ENCODE measurements around the gene DCAF17. TPM values are rescaled to one million over a fixed set of nuclear protein-coding genes. Genes with fewer than 3 reads are reported as not detected.

The DCAF17 gene
- total RNA-seq, 1 donor from 2014 or later: 19.2 TPM

DNA sequence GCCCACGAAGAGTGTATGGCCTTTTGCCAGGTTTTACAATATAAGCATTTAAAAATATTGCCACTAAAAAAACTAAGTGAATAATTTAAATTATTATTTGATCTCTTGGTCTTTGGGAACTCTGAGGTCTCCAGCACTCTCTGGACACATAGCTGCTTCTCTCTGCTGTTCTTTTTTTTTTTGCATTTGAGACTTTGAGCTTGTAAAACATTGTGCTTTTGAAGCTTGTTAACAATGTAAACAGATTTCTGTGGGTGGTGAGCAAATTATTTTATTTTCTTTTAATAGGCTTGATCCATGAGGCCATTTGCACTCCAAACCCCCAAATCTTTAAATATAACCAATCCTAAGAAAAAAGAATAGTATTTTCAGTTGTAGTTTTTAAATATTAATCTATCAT, 42.0 kb downstream of the DCAF17 start:
- TF ChIP-seq, protein P1, sequence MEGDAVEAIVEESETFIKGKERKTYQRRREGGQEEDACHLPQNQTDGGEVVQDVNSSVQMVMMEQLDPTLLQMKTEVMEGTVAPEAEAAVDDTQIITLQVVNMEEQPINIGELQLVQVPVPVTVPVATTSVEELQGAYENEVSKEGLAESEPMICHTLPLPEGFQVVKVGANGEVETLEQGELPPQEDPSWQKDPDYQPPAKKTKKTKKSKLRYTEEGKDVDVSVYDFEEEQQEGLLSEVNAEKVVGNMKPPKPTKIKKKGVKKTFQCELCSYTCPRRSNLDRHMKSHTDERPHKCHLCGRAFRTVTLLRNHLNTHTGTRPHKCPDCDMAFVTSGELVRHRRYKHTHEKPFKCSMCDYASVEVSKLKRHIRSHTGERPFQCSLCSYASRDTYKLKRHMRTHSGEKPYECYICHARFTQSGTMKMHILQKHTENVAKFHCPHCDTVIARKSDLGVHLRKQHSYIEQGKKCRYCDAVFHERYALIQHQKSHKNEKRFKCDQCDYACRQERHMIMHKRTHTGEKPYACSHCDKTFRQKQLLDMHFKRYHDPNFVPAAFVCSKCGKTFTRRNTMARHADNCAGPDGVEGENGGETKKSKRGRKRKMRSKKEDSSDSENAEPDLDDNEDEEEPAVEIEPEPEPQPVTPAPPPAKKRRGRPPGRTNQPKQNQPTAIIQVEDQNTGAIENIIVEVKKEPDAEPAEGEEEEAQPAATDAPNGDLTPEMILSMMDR (IDR thresholded peaks at IDR 0.05): no peak
- no peak for DNase-seq (ENCODE audit: extremely low spot score, unreplicated experiment)
- Mint-ChIP-seq H3K27me3 (ENCODE audit: unreplicated experiment) (no peaks in the 10 kb centered on the region), H3K4me3 (ENCODE audit: unreplicated experiment) (no peak overlapping the region), H3K36me3 (ENCODE audit: unreplicated experiment) (peaks cover 53% of the 10 kb centered on the region), H3K4me1 (ENCODE audit: unreplicated experiment) (no peaks in the 10 kb centered on the region), H3K9me3 (ENCODE audit: unreplicated experiment) (no peaks in the 10 kb centered on the region), H3K27ac (ENCODE audit: unreplicated experiment) (no peak overlapping the region)

DNA sequence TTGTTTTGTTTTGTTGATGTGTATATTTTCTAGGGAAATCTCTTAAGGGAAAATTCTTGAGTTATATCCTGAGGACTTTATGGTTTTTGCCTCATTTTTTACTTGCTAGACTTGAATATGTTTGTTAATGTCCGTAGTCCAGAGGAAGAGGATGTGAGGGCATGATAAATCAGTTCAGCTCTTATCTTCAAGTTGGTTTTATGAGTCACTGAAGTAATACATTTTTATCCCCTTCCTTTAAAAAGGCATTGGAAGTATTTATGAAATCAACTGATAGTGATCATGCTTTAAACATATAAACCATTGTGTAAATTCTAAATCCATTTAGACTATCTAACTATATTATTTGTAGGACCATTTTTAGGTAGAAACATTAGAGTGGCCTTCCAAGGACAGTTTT, 44.3 kb downstream of the DCAF17 start:
- TF ChIP-seq, protein P1 (IDR thresholded peaks at IDR 0.05): no peak
- H3K4me3 Mint-ChIP-seq (ENCODE audit: unreplicated experiment): no peak overlapping the region
- H3K36me3 Mint-ChIP-seq (ENCODE audit: unreplicated experiment): peaks cover 51% of the 10 kb centered on the region
- no peak for DNase-seq (ENCODE audit: extremely low spot score, unreplicated experiment)
- no peaks in the 10 kb centered on the region for H3K27me3 Mint-ChIP-seq (ENCODE audit: unreplicated experiment)
- no peak overlapping the region for H3K27ac Mint-ChIP-seq (ENCODE audit: unreplicated experiment)
- peaks cover 5% of the 10 kb centered on the region for H3K4me1 Mint-ChIP-seq (ENCODE audit: unreplicated experiment)
- H3K9me3 Mint-ChIP-seq (ENCODE audit: unreplicated experiment): no peaks in the 10 kb centered on the region

DNA sequence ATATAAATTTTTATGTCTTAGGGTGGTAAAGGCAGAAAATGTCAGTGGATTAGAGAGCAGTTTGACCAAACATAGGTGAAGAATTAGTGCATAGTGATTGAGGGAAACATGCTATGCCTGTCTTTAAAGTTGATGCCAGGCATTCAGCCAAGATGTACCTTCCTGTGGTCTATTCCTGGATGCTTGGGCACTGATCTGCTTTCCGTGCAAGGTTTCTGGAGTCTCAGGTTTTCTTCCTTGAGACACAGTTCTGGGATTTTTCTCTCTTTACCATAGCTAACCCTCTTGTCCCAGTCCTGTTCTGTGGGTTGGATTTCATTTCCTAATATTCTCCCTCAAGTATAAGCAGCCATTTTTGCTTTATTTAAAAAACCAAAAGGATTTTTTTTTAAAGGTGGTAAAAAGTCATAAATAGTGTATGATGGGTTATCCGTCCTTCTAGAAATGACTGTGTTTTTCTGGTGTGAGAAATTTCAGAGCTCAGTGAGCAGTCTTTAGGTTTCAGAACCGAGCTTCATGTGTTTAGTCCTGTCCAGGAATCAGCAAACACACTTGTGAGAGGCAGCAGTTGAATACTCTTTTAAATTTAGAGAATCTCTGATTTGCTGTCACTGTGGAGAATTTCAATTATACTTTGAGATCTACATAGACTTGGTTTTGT, 45.3 kb downstream of the DCAF17 start:
- no peak overlapping the region for H3K27ac Mint-ChIP-seq (ENCODE audit: unreplicated experiment)

DNA sequence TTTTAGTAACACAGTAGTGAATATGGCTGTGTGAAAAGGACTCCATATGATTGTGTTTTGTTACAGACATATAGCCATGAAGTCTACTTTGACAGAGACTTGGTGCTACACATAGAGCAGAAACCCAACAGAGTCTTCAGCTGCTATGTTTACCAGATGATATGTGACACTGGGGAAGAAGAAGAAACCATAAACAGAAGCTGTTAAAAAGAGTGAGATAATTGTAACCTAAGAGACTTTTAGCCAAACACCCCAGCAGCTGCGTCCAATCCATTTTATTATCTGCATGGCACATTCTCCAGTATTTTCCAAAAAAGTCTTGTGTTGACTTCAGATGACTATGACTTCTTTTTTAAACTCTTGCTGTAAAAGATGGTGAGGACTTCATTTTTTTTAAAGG, 46.9 kb downstream of the DCAF17 start:
- TF ChIP-seq, protein P1 (IDR thresholded peaks at IDR 0.05): no peak

More for the DNA sequence above, 45.3 kb downstream of the DCAF17 start:
- peaks cover 5% of the 10 kb centered on the region for H3K4me1 Mint-ChIP-seq (ENCODE audit: unreplicated experiment)
- DNase-seq (ENCODE audit: extremely low spot score, unreplicated experiment): no peak
- H3K4me3 Mint-ChIP-seq (ENCODE audit: unreplicated experiment): no peak overlapping the region
- H3K27me3 Mint-ChIP-seq (ENCODE audit: unreplicated experiment): no peaks in the 10 kb centered on the region
- H3K36me3 Mint-ChIP-seq (ENCODE audit: unreplicated experiment): peaks cover 48% of the 10 kb centered on the region
- no peaks in the 10 kb centered on the region for H3K9me3 Mint-ChIP-seq (ENCODE audit: unreplicated experiment)
- TF ChIP-seq, protein P1 (IDR thresholded peaks at IDR 0.05): no peak

DNA sequence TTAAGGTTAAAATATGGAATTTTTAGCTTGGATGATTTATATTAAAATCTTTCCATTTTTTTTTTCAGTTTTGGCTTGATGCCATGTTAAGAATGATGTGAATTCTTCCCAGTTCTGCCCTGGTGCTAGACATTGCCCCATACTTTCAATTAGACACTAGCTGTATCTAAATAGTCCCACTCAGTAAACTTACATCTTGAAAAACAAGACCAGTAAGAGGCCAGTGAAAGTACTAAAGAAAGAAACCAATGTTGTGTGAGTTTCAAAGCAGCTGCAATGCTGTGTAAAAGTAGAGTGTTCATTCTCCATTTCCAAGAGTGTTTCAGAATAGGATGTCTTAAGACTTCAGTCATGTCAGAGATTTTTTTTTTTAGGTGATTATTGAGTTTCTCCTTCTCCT, 48.3 kb downstream of the DCAF17 start:
- Mint-ChIP-seq H3K4me3 (ENCODE audit: unreplicated experiment) (no peak overlapping the region), H3K36me3 (ENCODE audit: unreplicated experiment) (peaks cover 44% of the 10 kb centered on the region), H3K27me3 (ENCODE audit: unreplicated experiment) (no peaks in the 10 kb centered on the region), H3K4me1 (ENCODE audit: unreplicated experiment) (peaks cover 5% of the 10 kb centered on the region), H3K9me3 (ENCODE audit: unreplicated experiment) (no peaks in the 10 kb centered on the region), H3K27ac (ENCODE audit: unreplicated experiment) (no peak overlapping the region)
- DNase-seq (ENCODE audit: extremely low spot score, unreplicated experiment): no peak
- TF ChIP-seq, protein P1 (IDR thresholded peaks at IDR 0.05): no peak

More for the DNA sequence above, 46.9 kb downstream of the DCAF17 start:
- Mint-ChIP-seq H3K4me1 (ENCODE audit: unreplicated experiment) (peaks cover 5% of the 10 kb centered on the region), H3K4me3 (ENCODE audit: unreplicated experiment) (no peak overlapping the region), H3K36me3 (ENCODE audit: unreplicated experiment) (peaks cover 47% of the 10 kb centered on the region), H3K27me3 (ENCODE audit: unreplicated experiment) (no peaks in the 10 kb centered on the region), H3K9me3 (ENCODE audit: unreplicated experiment) (no peaks in the 10 kb centered on the region), H3K27ac (ENCODE audit: unreplicated experiment) (no peak overlapping the region)
- DNase-seq (ENCODE audit: extremely low spot score, unreplicated experiment): no peak
